Muscle of leg (tissue), 11 donors: ENCODE results near the gene OCSTAMP. TPM values are rescaled to one million over a fixed set of nuclear protein-coding genes. Genes with fewer than 3 reads are reported as not detected.

Experiments used
- DNase-seq: peaks from one replicate; pipeline ENCODE4 v3.0.0; 2013
- H3K27ac ChIP-seq: one replicate; pipeline ENCODE4 v1.5.1; 2013; ENCODE audit warnings: mild to moderate bottlenecking, low read length, control low read depth
- H3K27me3 ChIP-seq: one replicate; pipeline ENCODE4 v1.6.1; 2013; ENCODE audit warnings: low read length; ENCODE audit not compliant: control insufficient read depth, insufficient read depth
- H3K36me3 ChIP-seq: one replicate; pipeline ENCODE4 v1.6.1; 2013; ENCODE audit warnings: low read length; ENCODE audit not compliant: control insufficient read depth, insufficient read depth
- H3K4me1 ChIP-seq: one replicate; pipeline ENCODE4 v1.6.1; 2013; ENCODE audit warnings: low read length; ENCODE audit not compliant: control insufficient read depth, insufficient read depth
- H3K4me3 ChIP-seq: one replicate; pipeline ENCODE4 v1.5.1; 2013; ENCODE audit warnings: low read length, control low read depth
- H3K9me3 ChIP-seq: replicated peaks from 2 replicates; pipeline ENCODE4 v1.6.1; 2013; ENCODE audit warnings: low read depth, low read length; ENCODE audit not compliant: control insufficient read depth
- WGBS: methylation state at CpG from one replicate; pipeline ENCODE4 v1.1.5; 2013; ENCODE audit warnings: missing lambda C conversion rate; ENCODE audit not compliant: insufficient coverage; 5-methylcytosine and 5-hydroxymethylcytosine counted together
- polyA plus RNA-seq, 8 donors: library from polyadenylated mRNA; unstranded; fragments of 120-200 nt; gene quantifications; one replicate each; pipeline versions ENCODE4 v1.2.1 to v1.2.3, GENCODE V29; 2013; ENCODE audit warnings: inconsistent platforms in 1 of 8, low replicate concordance in 1 of 8; ENCODE audit not compliant: insufficient read length in 8 of 8, insufficient read depth in 1 of 8
- total RNA-seq: library from RNA; stranded (reverse); fragments of 120-200 nt; gene quantifications from one replicate; pipeline ENCODE4 v1.2.4, GENCODE V29; 2013

Gene OCSTAMP
- total and polyA plus RNA-seq, 9 donors = not detected

DNA sequence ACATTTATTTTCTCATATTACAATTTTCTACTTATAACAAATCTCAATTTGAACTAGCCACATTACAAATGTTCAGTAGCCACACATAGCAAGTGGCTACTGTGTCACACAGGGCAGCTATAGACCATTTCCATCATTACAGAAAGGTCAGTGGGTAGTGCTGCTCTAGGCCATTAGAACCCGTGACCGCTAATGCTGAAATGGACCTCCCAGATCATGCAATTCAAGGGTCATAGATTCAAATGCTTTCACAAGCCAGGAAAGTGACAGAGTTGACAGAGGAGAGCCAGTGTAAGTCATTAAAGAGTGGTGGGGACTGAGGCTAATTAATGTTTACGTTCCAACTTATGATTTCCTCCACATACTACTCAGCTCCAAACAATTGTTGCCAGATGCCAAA, 3.5 kb upstream of the OCSTAMP start:
- H3K9me3 ChIP-seq = no peaks in the 10 kb centered on the region
- H3K36me3 ChIP-seq = no peaks in the 10 kb centered on the region
- no peak overlapping the region for H3K4me3 ChIP-seq
- H3K4me1 ChIP-seq = peaks cover 10% of the 10 kb centered on the region
- no CpG with 5 or more reads among the region's 3 CpGs for WGBS
- no peak overlapping the region for H3K27ac ChIP-seq
- peaks cover 5% of the 10 kb centered on the region for H3K27me3 ChIP-seq
- DNase-seq = no peak

DNA sequence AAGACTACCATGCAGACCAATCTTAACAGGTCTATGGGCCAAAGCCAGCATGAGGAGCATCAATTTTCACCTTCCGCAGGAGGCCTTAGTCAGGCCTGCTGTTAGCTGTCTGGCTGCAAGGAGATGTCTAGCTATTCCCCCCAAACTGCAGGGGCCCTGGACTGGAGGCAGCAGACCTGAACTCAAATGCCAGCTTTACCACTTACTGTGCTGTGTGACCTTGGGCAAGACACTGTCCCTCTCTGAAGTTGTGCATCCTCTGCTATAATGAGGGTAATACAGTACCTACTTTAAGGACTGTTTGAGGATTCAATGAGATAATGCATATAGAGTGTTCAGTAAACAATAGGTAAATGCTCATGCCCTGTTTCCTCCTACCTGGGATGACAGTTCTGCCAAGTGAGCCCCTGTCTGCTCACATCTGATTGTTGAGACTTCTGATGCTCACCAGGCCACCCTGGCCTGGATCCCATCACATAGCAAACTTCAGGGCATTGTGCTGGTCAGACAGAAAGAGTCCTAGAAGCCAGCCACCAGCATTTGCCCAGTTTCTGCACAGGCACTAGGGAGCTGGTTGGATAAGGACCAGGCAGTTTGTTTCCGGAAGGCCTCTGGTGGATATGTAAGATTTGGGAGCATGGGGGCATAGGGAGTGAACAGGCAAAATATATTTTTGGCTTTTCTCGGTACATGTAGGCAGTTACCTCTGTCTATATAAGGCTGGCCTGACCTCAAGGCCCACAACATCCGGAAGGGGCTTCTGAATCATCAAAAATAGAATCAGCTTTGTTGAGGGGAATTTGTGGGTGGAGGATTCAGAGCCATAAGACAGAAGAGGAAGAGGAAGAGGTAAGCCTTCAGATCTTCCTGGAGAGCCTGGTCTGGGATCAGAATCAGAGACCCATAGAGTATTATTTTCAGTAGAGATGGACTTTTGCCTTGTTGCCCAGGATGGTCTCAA, 2.3 kb upstream of the OCSTAMP start:
- Histone ChIP-seq H3K9me3 (no peaks in the 10 kb centered on the region), H3K27ac (no peak overlapping the region), H3K27me3 (peaks cover 5% of the 10 kb centered on the region), H3K4me3 (no peak overlapping the region), H3K4me1 (peaks cover 4% of the 10 kb centered on the region), H3K36me3 (no peaks in the 10 kb centered on the region)
- no peak for DNase-seq
- 100% methylated on average over 1 of the region's 4 CpGs for WGBS

DNA sequence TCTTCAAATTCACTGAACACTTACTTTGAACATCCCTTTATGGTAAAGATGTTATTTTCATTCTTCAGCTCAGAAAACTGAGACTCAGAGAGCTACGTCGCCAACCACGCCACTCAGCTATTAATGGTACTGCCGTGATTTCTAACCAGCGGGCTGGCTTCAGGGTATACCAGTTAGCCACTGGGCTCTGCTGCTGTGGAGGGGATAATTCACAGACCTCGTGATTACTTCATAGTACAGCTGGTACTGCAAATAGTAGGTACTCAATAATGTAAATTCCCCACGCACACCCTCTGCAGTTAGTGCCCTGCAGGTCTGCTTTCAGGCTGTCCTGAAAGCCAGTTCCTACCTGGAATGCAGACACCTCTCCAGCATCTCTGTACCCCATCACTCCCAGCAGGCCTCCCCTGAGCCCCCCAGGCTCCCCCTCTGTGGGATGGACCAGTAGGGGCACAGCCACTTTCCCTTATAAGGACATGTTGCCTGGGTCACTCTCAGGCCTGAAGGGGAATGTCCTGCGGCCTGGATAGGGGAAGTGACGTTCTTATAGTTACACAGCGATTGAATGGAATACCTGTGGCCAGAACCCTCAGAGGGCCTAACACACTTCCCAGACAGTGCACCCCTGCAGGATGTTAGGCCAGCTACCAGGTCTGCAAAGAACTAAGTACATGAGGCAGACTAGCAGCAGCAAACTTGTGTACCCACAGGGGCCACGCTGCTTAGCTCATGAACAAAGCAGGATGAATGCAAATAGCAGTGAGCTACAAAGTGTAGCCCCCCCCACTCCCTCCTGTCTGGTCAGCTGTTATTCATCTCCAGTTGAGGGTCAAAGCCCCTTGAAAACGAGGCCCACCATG, 1.3 kb upstream of the OCSTAMP start:
- H3K27ac ChIP-seq = no peak overlapping the region
- DNase-seq = no peak
- WGBS = 73% methylated on average over 9 of the region's 12 CpGs
- H3K36me3 ChIP-seq = no peaks in the 10 kb centered on the region
- H3K27me3 ChIP-seq = peaks cover 3% of the 10 kb centered on the region
- H3K9me3 ChIP-seq = no peaks in the 10 kb centered on the region
- peaks cover 4% of the 10 kb centered on the region for H3K4me1 ChIP-seq
- no peak overlapping the region for H3K4me3 ChIP-seq

DNA sequence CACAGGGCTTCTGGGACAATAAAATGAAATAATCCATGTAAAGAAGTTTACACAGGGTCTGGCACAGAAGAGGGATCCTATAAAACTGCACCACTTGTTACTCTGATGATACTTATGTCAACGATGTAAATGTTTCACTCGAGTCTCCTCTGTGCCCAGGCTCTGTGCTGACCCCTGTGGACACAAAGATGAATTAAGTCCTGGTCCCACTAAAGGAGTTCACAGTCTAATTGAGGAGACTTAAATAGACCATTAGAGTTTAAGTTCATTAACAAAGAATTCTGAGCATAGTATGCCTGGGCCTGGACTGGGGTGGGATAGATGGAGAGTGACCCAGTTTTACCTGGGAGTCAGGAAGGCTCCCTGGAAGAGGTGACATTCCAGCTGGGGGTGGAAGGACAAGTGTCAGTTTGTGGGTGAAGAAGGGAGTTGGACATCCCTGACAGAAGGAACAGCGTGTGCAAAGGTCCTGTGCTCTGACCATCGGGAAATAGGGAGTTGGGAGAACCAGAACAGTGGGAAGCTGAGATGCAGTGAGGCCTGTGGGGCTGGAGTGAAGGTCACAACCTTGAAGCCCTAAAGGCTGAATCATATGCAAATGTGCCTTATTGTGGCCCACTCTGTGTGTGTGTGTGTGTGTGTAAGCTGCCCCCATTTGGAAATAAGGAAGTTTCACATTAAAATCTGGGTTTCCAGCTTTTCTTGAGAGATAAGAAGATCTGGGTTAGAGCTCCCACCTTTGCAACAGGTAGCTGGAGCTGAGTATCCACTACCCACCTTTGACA, 1.1 kb downstream of the OCSTAMP start:
- Histone ChIP-seq H3K4me3 (no peak overlapping the region), H3K27me3 (peaks cover 3% of the 10 kb centered on the region), H3K36me3 (no peaks in the 10 kb centered on the region), H3K27ac (no peak overlapping the region), H3K4me1 (peaks cover 4% of the 10 kb centered on the region), H3K9me3 (no peaks in the 10 kb centered on the region)
- DNase-seq = no peak
- 93% methylated on average over 2 of the region's 4 CpGs for WGBS

DNA sequence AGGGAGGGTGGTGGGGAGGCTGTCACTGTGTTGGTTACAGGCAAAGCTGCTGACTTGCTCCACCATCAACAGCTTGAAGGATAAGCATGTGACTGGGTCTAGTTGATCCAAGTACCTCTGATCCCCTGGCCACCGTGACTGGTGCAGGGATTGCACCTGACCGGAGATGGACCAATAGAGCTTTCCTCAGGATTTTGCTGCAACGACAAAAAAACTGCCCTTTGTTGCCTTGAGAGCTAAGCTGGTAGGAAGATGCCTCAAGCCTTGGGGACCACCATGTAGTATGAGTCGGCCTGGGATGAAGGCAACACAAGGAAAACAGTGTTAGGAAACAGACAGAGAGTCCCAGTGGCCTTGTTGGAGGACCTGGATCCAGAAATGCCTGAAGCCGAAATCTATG, 1.8 kb downstream of the OCSTAMP start:
- WGBS = 74% methylated on average over 4 of the region's 5 CpGs
- Histone ChIP-seq H3K36me3 (no peaks in the 10 kb centered on the region), H3K4me3 (no peak overlapping the region), H3K9me3 (no peaks in the 10 kb centered on the region), H3K27ac (no peak overlapping the region), H3K27me3 (peaks cover 3% of the 10 kb centered on the region), H3K4me1 (peaks cover 4% of the 10 kb centered on the region)
- DNase-seq = no peak

GRCh38 chr20:46547995-46548394, 2.5 kb downstream of the OCSTAMP start:
- 69% methylated on average over 5 of the region's 6 CpGs for WGBS
- peaks cover 3% of the 10 kb centered on the region for H3K4me1 ChIP-seq
- no peak overlapping the region for H3K4me3 ChIP-seq
- no peaks in the 10 kb centered on the region for H3K36me3 ChIP-seq
- no peak for DNase-seq
- H3K9me3 ChIP-seq = no peaks in the 10 kb centered on the region
- peaks cover 5% of the 10 kb centered on the region for H3K27me3 ChIP-seq
- H3K27ac ChIP-seq = no peak overlapping the region

GRCh38 chr20:46546936-46547335, 3.5 kb downstream of the OCSTAMP start:
- no peaks in the 10 kb centered on the region for H3K36me3 ChIP-seq
- DNase-seq = no peak
- peaks cover 13% of the 10 kb centered on the region for H3K27me3 ChIP-seq
- no peaks in the 10 kb centered on the region for H3K9me3 ChIP-seq
- no peaks in the 10 kb centered on the region for H3K4me1 ChIP-seq
- 58% methylated on average over 3 of the region's 6 CpGs for WGBS
- H3K27ac ChIP-seq = no peak overlapping the region
- no peak overlapping the region for H3K4me3 ChIP-seq

DNA sequence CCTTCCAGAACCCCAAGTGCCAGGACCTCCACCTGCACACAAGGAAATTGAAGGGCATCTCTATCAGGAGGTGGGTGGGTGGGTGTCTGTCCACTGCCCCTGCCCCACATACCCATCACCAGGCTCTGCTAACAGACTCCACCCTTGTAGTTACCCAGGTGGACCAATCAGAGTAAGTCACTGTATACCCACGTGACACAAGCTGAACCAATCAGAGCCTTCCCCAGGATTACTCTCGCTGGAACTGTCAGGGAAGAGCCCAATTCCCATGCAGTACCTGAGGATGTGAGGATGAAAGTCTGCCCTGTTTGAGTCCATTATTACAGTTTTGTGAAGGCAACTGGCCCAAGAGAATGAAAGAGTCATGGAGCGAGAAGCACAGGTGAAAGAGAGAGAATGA, 4.2 kb downstream of the OCSTAMP start:
- no peak overlapping the region for H3K4me3 ChIP-seq
- H3K36me3 ChIP-seq = no peaks in the 10 kb centered on the region
- H3K9me3 ChIP-seq = no peaks in the 10 kb centered on the region
- 76% methylated on average over 3 of the region's 3 CpGs for WGBS
- DNase-seq = no peak
- H3K4me1 ChIP-seq = no peaks in the 10 kb centered on the region
- H3K27me3 ChIP-seq = peaks cover 19% of the 10 kb centered on the region
- no peak overlapping the region for H3K27ac ChIP-seq

GRCh38 chr20:46545827-46546138, 4.7 kb downstream of the OCSTAMP start:
- Histone ChIP-seq H3K4me1 (no peaks in the 10 kb centered on the region), H3K36me3 (no peaks in the 10 kb centered on the region), H3K9me3 (no peaks in the 10 kb centered on the region), H3K4me3 (no peak overlapping the region), H3K27ac (no peak overlapping the region), H3K27me3 (peaks cover 23% of the 10 kb centered on the region)
- no peak for DNase-seq
- 88% methylated on average over 9 of the region's 9 CpGs for WGBS
